ENCODE data around the gene FOXK2. TPM values are rescaled to one million over a fixed set of nuclear protein-coding genes. Genes with fewer than 3 reads are reported as not detected.

Gene FOXK2
- total and polyA plus RNA-seq, 2 of the 8 experiments (the other 6 are each of a cell fraction or from before 2014, with no cell fraction given): 34.7 to 64.9 TPM

DNA sequence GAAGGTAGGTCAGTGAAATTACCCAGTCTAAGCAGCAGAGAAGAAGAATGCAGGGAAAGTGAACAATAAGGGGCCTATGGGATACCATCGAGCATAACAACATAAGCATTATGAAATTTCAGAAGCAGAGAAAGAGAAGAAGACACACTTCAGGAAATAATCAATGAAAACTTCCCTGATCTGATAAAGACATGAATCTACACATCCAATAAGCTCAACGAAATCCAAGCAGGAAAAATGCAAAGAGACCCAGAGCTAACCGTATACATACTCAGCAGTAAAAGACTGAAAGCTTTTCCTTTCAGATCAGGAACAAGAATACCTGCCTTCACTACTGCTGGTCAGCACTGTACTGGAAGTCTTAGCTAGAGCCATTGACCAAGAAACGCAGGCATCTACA, 90.1 kb downstream of the FOXK2 start (continued):
- TF ChIP-seq TBP (IDR thresholded peaks at IDR 0.05; ENCODE audit: low read depth, low read length) (no peak), BACH1 (IDR thresholded peaks at IDR 0.05; ENCODE audit: low read length) (no peak), CREB1 (IDR thresholded peaks at IDR 0.05) (no peak), JUND (IDR thresholded peaks at IDR 0.05; ENCODE audit: low read length) (no peak)
